Neural progenitor cell (in vitro differentiated cells): ENCODE measurements around the gene KDM6B.

Experiments
- EZH2 ChIP-seq: fragments of 200-600 bp; sonication (generic); IDR thresholded peaks from 2 replicates; pipeline ENCODE4 v1.6.1; 2017; ENCODE audit warnings: antibody characterized with exemption, mild to moderate bottlenecking, moderate library complexity
- TF ChIP-seq, protein P1 (sequence below): fragments of 200-600 bp; sonication (generic); IDR thresholded peaks from 2 replicates; pipeline ENCODE4 v1.5.1; 2017; ENCODE audit warnings: antibody characterized with exemption, mild to moderate bottlenecking

DNA sequence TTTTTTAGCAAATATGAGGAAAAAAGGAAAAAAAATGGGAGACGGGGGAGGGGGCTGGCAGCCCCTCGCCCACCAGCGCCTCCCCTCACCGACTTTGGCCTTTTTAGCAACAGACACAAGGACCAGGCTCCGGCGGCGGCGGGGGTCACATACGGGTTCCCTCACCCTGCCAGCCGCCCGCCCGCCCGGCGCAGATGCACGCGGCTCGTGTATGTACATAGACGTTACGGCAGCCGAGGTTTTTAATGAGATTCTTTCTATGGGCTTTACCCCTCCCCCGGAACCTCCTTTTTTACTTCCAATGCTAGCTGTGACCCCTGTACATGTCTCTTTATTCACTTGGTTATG is 19.6 kb downstream of the KDM6B start:
- TF ChIP-seq, protein P1, sequence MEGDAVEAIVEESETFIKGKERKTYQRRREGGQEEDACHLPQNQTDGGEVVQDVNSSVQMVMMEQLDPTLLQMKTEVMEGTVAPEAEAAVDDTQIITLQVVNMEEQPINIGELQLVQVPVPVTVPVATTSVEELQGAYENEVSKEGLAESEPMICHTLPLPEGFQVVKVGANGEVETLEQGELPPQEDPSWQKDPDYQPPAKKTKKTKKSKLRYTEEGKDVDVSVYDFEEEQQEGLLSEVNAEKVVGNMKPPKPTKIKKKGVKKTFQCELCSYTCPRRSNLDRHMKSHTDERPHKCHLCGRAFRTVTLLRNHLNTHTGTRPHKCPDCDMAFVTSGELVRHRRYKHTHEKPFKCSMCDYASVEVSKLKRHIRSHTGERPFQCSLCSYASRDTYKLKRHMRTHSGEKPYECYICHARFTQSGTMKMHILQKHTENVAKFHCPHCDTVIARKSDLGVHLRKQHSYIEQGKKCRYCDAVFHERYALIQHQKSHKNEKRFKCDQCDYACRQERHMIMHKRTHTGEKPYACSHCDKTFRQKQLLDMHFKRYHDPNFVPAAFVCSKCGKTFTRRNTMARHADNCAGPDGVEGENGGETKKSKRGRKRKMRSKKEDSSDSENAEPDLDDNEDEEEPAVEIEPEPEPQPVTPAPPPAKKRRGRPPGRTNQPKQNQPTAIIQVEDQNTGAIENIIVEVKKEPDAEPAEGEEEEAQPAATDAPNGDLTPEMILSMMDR = no peak
- no peak for TF ChIP-seq EZH2
